ENCODE results near the gene GPC1.
A peak's percentile ranks its signal among the peaks of the same experiment; 100 is the strongest.
"Not testable (repeated sequence)": the region's sequence is repeated elsewhere in the genome, so short reads cannot be mapped to it uniquely, and the experiment has no call there.

GPC1 gene, protein sequence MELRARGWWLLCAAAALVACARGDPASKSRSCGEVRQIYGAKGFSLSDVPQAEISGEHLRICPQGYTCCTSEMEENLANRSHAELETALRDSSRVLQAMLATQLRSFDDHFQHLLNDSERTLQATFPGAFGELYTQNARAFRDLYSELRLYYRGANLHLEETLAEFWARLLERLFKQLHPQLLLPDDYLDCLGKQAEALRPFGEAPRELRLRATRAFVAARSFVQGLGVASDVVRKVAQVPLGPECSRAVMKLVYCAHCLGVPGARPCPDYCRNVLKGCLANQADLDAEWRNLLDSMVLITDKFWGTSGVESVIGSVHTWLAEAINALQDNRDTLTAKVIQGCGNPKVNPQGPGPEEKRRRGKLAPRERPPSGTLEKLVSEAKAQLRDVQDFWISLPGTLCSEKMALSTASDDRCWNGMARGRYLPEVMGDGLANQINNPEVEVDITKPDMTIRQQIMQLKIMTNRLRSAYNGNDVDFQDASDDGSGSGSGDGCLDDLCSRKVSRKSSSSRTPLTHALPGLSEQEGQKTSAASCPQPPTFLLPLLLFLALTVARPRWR

DNA sequence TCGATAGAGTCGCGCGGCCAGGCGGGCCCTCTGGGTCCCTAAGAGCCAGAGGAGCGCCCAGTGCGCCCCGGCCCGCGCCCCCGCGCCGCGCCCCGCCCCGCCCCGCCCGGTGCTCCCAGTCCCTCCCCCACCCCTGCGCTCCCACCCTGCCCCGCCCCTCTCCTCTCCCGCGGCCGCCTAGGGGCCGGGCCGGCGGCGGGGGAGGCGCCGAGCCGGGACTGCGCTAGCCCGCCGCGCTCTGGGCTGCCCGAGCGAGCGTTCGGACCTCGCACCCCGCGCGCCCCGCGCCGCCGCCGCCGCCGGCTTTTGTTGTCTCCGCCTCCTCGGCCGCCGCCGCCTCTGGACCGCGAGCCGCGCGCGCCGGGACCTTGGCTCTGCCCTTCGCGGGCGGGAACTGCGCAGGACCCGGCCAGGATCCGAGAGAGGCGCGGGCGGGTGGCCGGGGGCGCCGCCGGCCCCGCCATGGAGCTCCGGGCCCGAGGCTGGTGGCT is at the start of gene GPC1:
TSS of gene GPC1 (plus strand) at position 207 of the 491 bp plus-strand sequence. CDS start at position 463, 256 bp downstream.
- DNase-seq (ENCODE audit: low read depth in 3 of 3), result peak in 2 of 3 experiments; percentile 27 to 58

DNA sequence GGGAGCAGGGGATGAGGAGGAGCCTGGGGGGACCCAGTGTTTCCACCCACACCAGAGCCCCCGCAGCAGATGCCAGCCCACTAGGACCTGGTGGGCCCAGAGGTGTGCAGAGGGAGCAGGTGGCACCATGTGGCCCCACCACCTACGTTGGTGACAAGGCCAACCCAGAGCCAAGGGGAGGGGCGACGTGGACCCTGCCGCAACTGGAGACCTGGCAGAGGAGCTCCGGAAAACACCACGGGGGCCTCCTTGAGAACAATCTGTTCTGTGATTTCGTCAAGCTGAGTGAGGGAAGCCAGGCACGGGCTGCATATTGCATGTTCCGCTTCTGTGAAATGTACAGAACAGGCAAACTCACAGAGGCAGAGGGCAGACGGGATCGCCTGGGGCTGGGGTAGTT is 49.1 kb upstream of the GPC1 start:
- DNase-seq (ENCODE audit: low read depth in 3 of 3), result no peak

DNA sequence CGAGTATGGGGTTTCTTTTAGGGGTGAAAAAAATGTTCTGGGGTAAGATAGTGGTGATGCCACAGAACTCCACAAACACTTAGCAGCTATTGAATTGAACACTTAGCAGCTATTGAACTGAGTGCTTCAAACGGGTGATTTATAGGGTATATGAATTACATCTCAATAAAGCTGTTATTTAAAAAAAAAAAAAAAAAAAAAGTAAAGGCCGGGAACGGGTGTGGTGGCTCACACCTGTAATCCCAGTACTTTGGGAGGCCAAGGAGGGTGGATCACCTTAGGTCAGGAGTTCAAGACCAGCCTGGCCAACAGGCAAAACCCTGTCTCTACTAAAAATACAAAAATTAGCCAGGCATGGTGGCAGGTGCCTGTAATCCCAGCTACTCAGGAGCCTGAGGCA is 48.7 kb upstream of the GPC1 start:
- DNase-seq (ENCODE audit: low read depth in 3 of 3), result not testable (repeated sequence)

DNA sequence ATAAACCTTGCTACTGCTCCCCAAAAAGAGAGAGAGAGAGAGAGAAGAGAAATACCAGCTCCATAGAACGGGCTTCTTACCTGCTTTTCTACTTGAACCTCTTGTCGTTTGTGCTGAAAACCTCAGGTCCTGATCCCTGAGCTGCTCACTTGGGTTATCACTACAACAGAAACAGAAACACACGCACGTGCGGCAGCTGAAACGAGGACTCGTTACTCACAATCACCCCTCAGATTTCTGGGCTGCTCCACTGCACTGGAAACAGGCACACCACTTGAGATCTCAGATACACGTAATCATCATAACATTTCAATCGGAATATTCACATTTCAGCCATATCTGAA is 48.2 kb upstream of the GPC1 start:
- DNase-seq (ENCODE audit: low read depth in 3 of 3), result no peak

DNA sequence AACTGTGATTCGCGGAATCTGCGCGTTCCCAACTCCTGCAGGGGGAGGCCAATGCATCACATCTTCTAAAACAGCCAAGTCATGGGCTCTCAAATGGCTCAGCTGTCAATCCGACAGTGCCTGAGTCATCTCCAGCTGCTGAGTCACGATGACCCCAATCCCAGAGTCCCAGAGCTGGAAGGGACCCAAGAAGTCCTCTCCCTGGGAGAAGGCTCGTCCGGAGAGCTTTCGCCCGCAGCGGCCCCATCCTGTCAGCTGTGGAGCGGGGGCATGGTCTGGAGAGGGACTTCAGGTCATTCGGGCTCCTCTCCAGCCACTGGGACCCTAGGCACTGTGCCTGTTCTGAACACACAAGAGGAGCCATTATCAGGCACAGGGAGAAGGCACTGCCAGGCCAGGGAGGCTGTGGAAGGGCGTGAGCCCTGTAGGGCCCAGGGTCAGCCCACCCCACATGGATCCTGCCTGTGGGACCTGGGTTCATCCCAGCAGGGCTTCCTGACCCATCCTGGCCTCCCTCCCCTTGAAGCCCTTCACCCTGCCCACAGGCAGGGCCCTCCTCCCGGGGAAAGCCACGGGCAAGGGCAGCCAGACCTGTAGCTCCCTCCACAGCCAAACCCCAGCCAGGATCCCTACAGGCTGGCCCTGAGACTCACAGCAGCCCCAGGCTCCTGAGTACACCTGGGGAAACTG is 47.6 kb upstream of the GPC1 start:
- DNase-seq (ENCODE audit: low read depth in 3 of 3), result no peak

DNA sequence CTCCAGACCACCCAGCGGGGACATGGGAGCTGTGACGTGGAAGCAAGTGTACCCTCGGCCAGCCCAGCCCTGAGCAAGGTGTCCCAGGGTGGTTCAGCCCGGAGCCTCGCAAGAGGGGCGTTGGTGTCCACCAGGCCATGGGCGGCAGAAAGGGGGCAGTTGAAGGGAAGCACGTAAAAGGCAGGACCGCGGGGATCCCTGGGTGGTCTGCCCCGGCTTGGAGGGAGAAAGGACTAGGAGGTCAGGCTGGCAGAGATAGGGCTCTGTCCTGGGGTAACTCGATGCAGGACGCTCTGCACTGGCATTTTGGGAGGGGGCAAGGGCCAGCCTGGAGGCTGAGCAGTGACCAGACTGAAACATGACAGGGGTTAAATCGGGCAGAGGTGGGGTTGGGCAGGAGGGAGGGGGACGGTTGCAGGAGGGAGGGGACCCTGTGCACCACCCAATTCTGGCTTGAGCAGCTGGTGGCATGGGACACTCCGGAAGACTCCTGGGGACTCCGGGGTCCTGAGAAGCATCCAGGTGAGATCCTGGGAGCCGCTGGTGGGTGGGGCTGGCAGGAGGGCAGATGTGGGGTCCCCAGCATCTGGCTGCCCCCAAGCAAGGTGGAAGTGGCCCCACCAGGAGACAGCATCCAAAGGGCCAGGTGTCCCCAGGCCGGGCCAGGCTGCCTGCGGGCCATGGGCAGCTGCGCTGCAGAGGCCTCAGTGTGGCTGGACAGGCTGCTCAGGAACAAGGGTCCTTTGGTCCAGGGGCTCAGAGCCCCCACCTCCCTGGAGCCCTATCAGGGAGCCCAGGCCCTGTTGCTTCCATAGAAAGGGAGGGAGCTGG is 46.8 kb upstream of the GPC1 start:
- DNase-seq (ENCODE audit: low read depth in 3 of 3), result no peak

DNA sequence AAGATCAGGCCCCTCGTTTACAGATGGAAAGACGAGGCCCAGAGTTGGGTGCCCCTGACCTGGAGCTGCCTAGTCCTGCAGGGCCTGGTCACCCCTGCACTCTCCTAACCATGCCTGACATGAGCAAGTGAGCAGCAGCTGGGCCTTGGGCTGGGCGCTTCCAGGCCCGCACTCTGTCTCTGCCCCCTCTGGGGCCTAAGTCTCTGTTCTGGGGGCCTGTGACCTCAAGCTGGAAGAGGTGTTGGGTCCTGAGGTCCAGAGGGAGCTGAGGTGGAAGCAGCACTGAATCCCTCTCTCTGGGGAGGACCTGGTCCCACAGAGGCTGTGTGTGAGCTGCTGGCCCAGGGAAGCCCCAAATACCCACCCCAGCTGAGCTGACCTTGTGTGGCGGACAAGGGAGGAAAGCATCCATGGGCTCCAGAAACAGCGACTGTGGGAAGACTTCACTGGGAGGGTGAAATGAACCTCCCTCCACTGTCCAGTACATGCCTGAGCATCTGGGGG is 46.1 kb upstream of the GPC1 start:
- no peak for DNase-seq (ENCODE audit: low read depth in 3 of 3)

DNA sequence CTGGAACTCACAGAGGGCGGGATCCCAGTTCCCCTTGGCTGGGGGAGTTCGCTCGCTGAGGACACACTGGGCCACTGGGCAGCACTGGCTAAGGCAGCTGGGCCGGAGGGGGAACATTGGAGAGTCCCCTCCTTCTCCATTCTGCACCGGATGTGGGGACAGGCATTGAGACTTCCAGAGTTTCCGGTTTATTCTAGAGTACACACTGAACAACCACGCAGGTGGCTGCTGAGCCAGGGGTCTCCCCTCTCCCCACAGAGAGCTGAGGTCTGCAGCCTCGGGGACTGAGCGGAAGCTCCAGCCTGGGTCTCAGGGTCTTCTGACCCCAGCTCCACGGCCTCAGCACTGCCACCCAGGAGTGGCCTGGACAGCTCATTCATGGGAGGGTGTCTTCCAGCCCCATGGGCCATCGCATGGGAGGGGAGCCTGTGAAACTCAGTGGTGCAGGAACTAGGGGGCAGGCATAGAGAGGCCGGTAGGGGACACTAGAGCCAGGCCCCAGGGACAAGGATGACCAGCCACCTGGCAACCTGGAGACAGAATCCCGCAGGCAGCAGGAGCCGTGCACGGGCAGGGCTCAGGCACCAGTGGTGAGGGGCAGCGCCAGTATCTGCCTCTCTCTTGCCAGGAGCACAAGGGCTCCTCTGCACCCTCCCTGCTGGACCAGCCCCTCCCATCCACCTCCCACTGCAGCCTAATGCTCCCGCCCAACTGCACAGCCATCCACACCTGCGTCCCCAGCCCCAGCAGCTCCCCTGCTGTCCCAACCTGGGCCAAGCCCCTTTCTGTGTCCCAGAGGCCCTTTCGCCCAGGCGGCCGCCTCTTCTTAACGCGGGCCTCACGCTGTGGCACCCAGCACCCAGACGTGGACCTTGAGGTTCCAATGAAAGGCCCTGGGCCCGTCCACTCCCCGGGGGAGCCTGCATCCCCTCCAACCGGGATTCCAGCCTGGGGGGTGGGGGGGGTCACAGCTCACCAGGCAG is 45.1 kb upstream of the GPC1 start:
- no peak for DNase-seq (ENCODE audit: low read depth in 3 of 3)

DNA sequence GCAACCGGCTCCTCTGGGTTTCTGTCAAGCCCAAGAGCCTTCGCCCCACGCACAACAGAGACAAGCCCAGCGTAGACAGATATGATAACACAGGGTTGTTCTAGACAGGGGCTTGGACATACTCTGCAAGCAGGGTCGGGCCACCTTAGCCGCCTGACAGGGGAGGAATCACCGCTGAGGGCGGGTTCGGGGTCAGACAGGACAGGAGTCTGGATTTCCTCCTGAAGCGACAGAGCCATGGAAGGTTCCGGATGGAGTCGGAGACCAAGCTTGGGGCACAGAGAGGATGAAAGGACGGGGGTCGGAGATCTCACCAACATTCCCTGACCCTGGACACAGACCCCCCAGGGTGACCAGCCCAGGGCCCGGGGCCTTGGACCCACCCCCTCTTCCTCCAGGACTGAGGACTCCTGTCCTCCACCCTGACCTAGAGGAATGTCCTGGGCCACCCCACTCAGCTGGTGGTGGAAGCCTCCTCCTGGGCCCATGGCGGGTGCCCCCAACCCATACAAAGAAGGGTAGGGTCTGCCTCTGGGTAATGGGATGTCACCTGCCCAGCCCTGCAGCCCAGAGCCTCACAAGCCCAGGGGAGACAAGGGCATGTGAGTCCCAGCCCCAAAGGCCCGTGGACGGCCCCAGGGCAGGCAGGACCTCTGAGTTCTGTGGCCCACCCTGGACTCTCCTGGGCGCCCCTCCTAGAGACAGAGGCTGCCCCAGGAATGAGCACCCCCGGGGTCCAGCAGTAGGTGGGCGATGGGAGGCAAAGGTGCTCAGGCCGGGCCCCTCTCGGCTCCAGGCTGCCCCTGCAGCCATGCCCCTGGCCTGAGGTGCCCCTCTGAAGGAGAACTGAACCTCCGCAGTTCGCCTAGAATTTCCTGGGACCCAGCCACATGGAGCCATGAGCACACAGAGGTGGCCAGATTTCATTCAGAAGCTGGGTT is 44.1 kb upstream of the GPC1 start:
- no peak for DNase-seq (ENCODE audit: low read depth in 3 of 3)

DNA sequence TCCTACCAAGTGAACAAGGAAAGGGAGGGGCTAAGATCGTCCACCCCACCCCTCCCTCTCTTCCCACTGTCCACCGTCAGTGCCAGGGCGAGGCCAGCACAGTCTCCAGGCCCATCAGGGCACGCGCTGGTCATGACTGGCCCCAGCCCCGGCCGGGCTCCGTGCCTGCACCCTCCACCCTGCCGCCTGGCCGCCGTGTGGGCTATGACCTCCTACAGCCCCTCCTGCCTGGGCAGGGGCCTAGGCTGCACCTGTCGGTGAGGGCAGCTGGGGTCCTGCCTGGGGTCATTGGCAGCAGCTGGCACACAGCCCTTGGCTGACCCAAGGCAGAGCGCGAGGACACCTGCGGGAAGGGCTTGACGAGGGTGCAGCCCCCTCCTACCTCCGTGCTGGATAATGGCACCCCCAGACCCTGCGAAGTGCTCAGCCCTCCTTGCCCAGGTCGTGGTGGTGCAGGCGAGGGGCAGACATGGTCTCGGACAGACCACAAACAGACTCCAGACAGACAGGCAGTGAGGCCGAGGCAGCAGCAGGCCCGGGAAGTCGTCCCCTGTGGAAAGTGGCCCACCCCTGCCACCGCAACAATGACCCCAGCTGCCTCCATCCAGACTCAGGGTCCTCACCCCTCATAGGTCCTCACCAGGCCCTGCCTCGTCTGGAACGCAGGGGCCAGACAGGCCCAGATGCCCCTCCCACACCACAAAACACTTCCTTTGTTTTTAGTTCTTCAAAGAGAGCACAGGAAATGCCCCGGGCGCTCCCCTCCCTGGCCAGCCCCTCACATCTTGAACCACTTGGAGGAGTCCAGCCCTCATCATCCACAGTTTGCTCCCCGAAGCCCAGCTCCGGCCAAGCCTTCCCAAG is 43.1 kb upstream of the GPC1 start:
- no peak for DNase-seq (ENCODE audit: low read depth in 3 of 3)

DNA sequence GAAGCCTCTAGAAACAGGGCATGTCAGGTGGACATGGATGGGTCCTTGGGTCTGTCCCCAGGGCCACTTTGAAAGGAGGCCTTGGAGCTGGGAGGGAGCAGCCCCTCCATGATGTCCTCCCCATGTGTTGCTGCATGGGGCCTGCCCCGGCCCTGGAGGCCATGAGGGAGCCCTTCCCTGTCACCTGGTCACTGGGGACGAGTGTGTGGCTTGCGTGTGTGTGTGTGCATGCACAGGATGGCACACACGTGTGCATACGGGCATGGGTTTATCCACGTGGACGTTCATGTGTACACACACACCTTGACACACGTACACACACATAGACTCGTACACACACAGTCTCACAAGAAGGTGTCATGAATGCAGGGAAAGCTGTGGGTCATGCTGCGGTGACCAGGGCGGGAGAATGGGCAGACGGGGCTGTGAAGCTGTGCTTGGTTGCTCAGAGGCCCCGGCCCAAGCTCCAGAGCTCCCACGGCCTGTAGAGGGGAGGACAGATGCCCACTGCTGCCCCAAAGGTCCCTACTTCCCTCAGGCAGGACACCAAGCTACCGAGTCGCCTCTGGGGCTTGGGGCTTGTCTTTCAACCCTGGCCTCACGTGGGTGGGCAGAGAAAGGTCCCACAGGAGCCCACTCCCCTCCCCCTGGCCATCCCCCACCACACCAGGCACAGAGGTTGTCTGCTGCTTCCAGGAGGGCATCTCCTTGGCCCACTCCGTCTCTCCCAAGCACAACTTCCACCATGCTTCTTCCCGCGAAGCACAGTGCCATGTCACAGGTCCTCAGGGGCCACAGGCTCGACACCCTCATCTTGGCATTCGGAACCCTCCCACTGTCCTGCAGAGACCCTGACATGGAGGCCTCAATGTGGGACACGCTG is 42.3 kb upstream of the GPC1 start:
- no peak for DNase-seq (ENCODE audit: low read depth in 3 of 3)

DNA sequence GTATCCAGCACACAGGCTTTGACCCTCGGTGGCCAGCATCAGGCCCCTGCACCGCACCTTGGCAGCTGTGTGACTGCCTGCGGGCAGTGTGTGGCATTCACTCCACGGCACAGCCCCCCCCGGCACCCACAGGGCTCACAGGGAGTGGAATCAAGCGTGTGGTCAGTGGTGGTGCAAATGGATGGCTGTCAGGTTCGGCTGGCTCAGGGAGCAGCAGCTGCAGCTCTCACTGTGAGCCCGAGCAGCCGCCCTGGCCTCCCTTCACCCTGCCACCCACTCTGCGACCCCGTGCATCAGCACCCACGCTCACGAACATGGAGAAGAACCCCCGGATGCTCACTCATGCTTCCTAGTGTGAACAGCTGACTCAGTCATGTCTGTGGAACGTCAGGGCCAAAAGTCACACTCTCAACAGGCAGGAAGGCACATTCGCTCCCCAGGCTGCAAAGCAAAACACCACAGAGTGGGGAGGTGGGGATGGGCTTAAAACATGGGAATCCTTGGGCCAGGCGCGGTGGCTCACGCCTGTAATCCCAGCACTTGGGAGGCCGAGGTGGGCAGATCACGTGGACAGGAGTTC is 41.5 kb upstream of the GPC1 start:
- no peak for DNase-seq (ENCODE audit: low read depth in 3 of 3)

DNA sequence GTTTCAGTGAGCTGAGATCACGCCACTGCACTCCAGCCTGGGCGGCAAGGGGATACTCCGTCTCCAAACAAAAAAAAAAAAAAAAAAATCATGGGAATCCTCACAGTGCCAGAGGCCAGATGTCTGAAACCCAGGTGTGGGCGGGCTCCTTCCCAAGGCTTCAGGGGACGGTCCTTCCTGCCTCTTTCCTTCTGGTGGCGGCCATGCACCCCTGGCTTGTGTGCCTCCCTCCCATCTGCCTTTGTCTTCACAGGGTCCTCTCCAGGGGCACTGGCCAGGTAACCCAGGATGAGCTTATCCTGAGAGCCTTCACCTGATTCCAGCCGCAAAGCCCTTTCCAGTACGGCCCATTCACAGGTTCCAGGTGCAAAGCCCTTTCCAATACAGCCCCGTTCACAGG is 40.9 kb upstream of the GPC1 start:
- DNase-seq (ENCODE audit: low read depth in 3 of 3), result no peak

DNA sequence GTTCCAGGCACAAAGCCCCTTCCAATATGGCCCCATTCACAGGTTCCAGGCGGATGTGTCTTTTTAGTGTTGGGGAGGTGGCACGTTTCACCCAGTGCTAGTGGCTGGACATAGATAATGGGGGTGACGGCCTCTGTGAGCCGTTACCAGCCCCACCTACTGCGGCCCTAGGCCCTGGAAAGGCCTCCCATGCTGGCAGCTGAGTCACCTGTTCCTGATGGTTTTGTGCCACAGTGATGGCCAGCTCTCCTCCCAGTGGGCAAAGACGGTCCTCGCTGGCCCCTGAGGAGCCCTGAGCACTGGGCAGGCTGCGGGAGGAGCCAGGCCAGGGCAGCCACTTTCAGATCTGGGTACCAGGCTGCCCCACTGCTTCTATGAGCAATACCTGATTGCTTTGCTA is 40.0 kb upstream of the GPC1 start:
- no peak for DNase-seq (ENCODE audit: low read depth in 3 of 3)

DNA sequence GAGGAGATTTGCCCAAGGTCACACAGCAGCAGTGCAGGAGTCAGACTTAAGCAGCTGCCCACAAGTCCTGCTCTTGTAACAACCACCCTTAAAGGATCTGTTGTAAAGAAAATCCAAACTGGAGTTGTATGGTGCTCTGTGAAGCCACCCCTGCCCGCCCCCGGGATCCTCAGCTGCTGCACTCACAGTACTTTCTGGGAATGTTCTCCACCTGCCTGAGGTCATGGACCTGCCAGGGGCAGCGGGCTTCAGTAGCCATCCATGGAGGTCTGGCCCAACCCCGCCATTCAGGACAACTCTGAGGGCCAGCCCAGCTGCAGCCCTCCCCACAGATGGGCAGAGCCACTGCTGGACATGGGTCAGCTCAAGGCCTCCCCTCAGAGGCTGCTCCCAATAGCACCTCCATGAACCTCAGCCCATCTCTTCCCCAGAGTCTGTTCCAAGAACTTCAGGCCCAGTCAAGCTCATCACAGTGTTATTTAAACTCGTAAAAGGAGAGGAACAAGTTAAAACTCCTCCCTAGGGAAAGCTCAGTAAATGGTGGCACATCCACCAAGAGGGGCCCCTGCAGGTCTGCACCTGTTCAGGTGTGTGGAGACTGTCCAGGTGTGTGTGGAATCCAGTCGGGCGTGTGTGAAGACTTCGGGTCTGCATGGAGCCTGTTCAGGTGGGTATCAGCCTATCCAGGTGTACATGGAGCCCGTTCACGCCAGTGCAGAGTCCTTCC is 39.4 kb upstream of the GPC1 start:
- no peak for DNase-seq (ENCODE audit: low read depth in 3 of 3)
